Skeletal muscle tissue (tissue), 4 donors: ENCODE measurements around the gene ZSCAN5A. TPM values are rescaled to one million over a fixed set of nuclear protein-coding genes. Genes with fewer than 3 reads are reported as not detected.
"Not testable (repeated sequence)": the region's sequence is repeated elsewhere in the genome, so short reads cannot be mapped to it uniquely, and the experiment has no call there.

ENCODE experiments used
- H3K27ac ChIP-seq: one replicate; pipeline ENCODE4 v1.7.0; 2013; ENCODE audit warnings: mild to moderate bottlenecking, low read depth, low read length, inconsistent platforms
- H3K27me3 ChIP-seq, 3 donors: one replicate each; pipeline ENCODE4 v1.7.0; 2013; ENCODE audit warnings: low read length in 3 of 3; ENCODE audit not compliant: control insufficient read depth in 3 of 3, insufficient read depth in 3 of 3
- H3K36me3 ChIP-seq, 3 donors: one replicate each; pipeline ENCODE4 v1.7.0; 2013; ENCODE audit warnings: low read length in 3 of 3; ENCODE audit not compliant: control insufficient read depth in 3 of 3, insufficient read depth in 3 of 3
- H3K4me1 ChIP-seq, 3 donors: one replicate each; pipeline ENCODE4 v1.7.0; 2013; ENCODE audit warnings: low read length in 3 of 3, mild to moderate bottlenecking in 3 of 3; ENCODE audit not compliant: control insufficient read depth in 3 of 3, insufficient read depth in 3 of 3
- H3K4me3 ChIP-seq, 3 donors: one replicate each; pipeline ENCODE4 v1.7.0; 2013; ENCODE audit warnings: low read length in 3 of 3
- H3K9ac ChIP-seq, 3 donors: one replicate each; pipeline ENCODE4 v1.7.0; 2013; ENCODE audit warnings: low read length in 3 of 3, mild to moderate bottlenecking in 3 of 3, moderate library complexity in 2 of 3, low read depth in 1 of 3
- H3K9me3 ChIP-seq, 3 donors: one replicate each; pipeline ENCODE4 v1.7.0; 2013; ENCODE audit warnings: low read length in 3 of 3; ENCODE audit not compliant: control insufficient read depth in 3 of 3
- total RNA-seq: library from RNA; depleted of rRNA; stranded (reverse); fragments of >200 nt; gene quantifications from one replicate; pipeline ENCODE4 v1.2.3, GENCODE V29; 2014
- donor health status: Osteomylitis.

The ZSCAN5A gene
- total RNA-seq, 1 donor from 2014 or later, result 3.1 TPM

GRCh38 chr19:56221442-56221841, 93.2 kb downstream of the ZSCAN5A start:
- H3K27ac ChIP-seq, H3K9me3 ChIP-seq, H3K4me1 ChIP-seq, H3K4me3 ChIP-seq, H3K36me3 ChIP-seq, H3K9ac ChIP-seq: not testable (repeated sequence)
- H3K27me3 ChIP-seq, result peaks cover 0 to 10% (median 10%) of the 10 kb centered on the region in 3 donors

- peaks cover 5 to 8% (median 7%) of the 10 kb centered on the region in 3 donors for H3K4me1 ChIP-seq
- H3K36me3 ChIP-seq, result peaks cover 0 to 3% (median 0%) of the 10 kb centered on the region in 3 donors
- H3K4me3 ChIP-seq, result no peak overlapping the region
- no peaks in the 10 kb centered on the region for H3K9me3 ChIP-seq
- H3K27me3 ChIP-seq, result peaks cover 5 to 14% (median 10%) of the 10 kb centered on the region in 3 donors
- no peak overlapping the region for H3K9ac ChIP-seq
- no peak overlapping the region for H3K27ac ChIP-seq
Observed at GRCh38 chr19:56218961-56219360, 95.7 kb downstream of the ZSCAN5A start.

- peaks cover 5 to 8% (median 7%) of the 10 kb centered on the region in 3 donors for H3K4me1 ChIP-seq
- H3K9ac ChIP-seq, result peak overlapping the region in 2 of 3 donors; percentile 33 to 63
- no peaks in the 10 kb centered on the region for H3K9me3 ChIP-seq
- H3K27me3 ChIP-seq, result peaks cover 5 to 14% (median 10%) of the 10 kb centered on the region in 3 donors
- peaks cover 0 to 3% (median 0%) of the 10 kb centered on the region in 3 donors for H3K36me3 ChIP-seq
- no peak overlapping the region for H3K27ac ChIP-seq
- H3K4me3 ChIP-seq, result peak overlapping the region; percentile 45 to 63 (median 49)
Observed at GRCh38 chr19:56217039-56217949, 97.3 kb downstream of the ZSCAN5A start.

GRCh38 chr19:56211718-56212117, 102.9 kb downstream of the ZSCAN5A start:
- Histone ChIP-seq H3K27ac (no peak overlapping the region), H3K4me3 (no peak overlapping the region), H3K9me3 (no peaks in the 10 kb centered on the region), H3K36me3 (no peaks in the 10 kb centered on the region), H3K4me1 (no peaks in the 10 kb centered on the region), H3K9ac (no peak overlapping the region), H3K27me3 (peaks cover 0 to 5% (median 4%) of the 10 kb centered on the region in 3 donors)

- not testable (repeated sequence) for H3K27me3 ChIP-seq, H3K9ac ChIP-seq, H3K36me3 ChIP-seq, H3K9me3 ChIP-seq, H3K27ac ChIP-seq, H3K4me3 ChIP-seq, H3K4me1 ChIP-seq
Observed at GRCh38 chr19:56210036-56210435, 104.6 kb downstream of the ZSCAN5A start.

- Histone ChIP-seq H3K36me3 (no peaks in the 10 kb centered on the region), H3K4me1 (no peaks in the 10 kb centered on the region), H3K4me3 (no peak overlapping the region), H3K9ac (no peak overlapping the region), H3K9me3 (no peaks in the 10 kb centered on the region), H3K27me3 (no peaks in the 10 kb centered on the region), H3K27ac (no peak overlapping the region)
Observed at GRCh38 chr19:56209091-56209490, 105.5 kb downstream of the ZSCAN5A start.

GRCh38 chr19:56207581-56207980, 107.1 kb downstream of the ZSCAN5A start:
- H3K27ac ChIP-seq, H3K9ac ChIP-seq, H3K9me3 ChIP-seq, H3K36me3 ChIP-seq, H3K27me3 ChIP-seq, H3K4me3 ChIP-seq, H3K4me1 ChIP-seq: not testable (repeated sequence)

- Histone ChIP-seq H3K36me3 (no peaks in the 10 kb centered on the region), H3K27ac (no peak within 1 kb of the TSS), H3K9me3 (no peaks in the 10 kb centered on the region), H3K27me3 (no peaks in the 10 kb centered on the region), H3K9ac (no peak within 1 kb of the TSS), H3K4me1 (no peaks in the 10 kb centered on the region), H3K4me3 (no peak within 1 kb of the TSS)
Observed at GRCh38 chr19:56201973-56202372, 112.7 kb downstream of the ZSCAN5A start, which contains the start of gene ZSCAN5C. Gene ZSCAN5C (plus strand): TSS chr19:56202273. CDS start chr19:56205914, 3,641 bp downstream.

GRCh38 chr19:56199687-56200086, 115.0 kb downstream of the ZSCAN5A start:
- H3K27ac ChIP-seq, result no peak overlapping the region
- no peak overlapping the region for H3K4me3 ChIP-seq
- H3K36me3 ChIP-seq, result no peaks in the 10 kb centered on the region
- H3K9me3 ChIP-seq, result no peaks in the 10 kb centered on the region
- no peaks in the 10 kb centered on the region for H3K4me1 ChIP-seq
- H3K27me3 ChIP-seq, result no peaks in the 10 kb centered on the region
- no peak overlapping the region for H3K9ac ChIP-seq

- not testable (repeated sequence) for H3K27me3 ChIP-seq, H3K36me3 ChIP-seq, H3K27ac ChIP-seq, H3K9ac ChIP-seq, H3K9me3 ChIP-seq, H3K4me3 ChIP-seq, H3K4me1 ChIP-seq
Observed at GRCh38 chr19:56197646-56198045, 117.0 kb downstream of the ZSCAN5A start, which contains the start of gene ZSCAN5B. Gene ZSCAN5B (minus strand): TSS chr19:56197783. CDS start chr19:56193052, 4,731 bp downstream.
